MM.1S (cell line): ENCODE results near the gene OTX1.

Source experiments
- DNase-seq: peaks from one replicate; pipeline ENCODE4 v3.0.0-alpha.2; 2015
- H2AFZ ChIP-seq: fragments of 300-600 bp; sonication (generic); 2 replicates; pipeline ENCODE4 v1.6.0; 2016; ENCODE audit warnings: antibody characterized with exemption, low read length
- H3F3A ChIP-seq: fragments of 300-600 bp; sonication (generic); 2 replicates; pipeline ENCODE4 v1.6.1; 2016; ENCODE audit warnings: mild to moderate bottlenecking, antibody characterized with exemption, low read length, moderate library complexity, mixed read lengths; ENCODE audit not compliant: insufficient read depth
- H3K27ac ChIP-seq: fragments of 300-600 bp; sonication (generic); 2 replicates; pipeline ENCODE4 v1.5.1; 2016; ENCODE audit warnings: mild to moderate bottlenecking, low read length
- H3K27me3 ChIP-seq: fragments of 300-600 bp; sonication (generic); replicated peaks from 2 replicates; pipeline ENCODE4 v1.6.0; 2016; ENCODE audit warnings: low read length; ENCODE audit not compliant: insufficient read depth
- H3K36me3 ChIP-seq: fragments of 300-600 bp; sonication (generic); replicated peaks from 2 replicates; pipeline ENCODE4 v1.6.1; 2016; ENCODE audit warnings: mild to moderate bottlenecking, low read length, mixed read lengths; ENCODE audit not compliant: insufficient read depth
- H3K4me1 ChIP-seq: fragments of 300-600 bp; sonication (generic); 2 replicates; pipeline ENCODE4 v1.6.1; 2016; ENCODE audit warnings: low read length, mixed read lengths
- H3K4me2 ChIP-seq: fragments of 300-600 bp; sonication (generic); 2 replicates; pipeline ENCODE4 v1.6.0; 2016; ENCODE audit warnings: low read depth, low read length
- H3K4me3 ChIP-seq: fragments of 300-600 bp; sonication (generic); 2 replicates; pipeline ENCODE4 v1.5.1; 2016; ENCODE audit warnings: low read length, mixed read lengths
- H3K79me2 ChIP-seq: fragments of 300-600 bp; sonication (generic); 2 replicates; pipeline ENCODE4 v1.6.1; 2016; ENCODE audit warnings: mixed run types, low read length, mixed read lengths
- H3K9ac ChIP-seq: fragments of 300-600 bp; sonication (generic); 2 replicates; pipeline ENCODE4 v1.6.1; 2016; ENCODE audit warnings: low read length, mixed read lengths
- H3K9me2 ChIP-seq: fragments of 300-600 bp; sonication (generic); replicated peaks from 2 replicates; pipeline ENCODE4 v1.6.1; 2016; ENCODE audit warnings: mild to moderate bottlenecking, low read length, mixed read lengths; ENCODE audit not compliant: insufficient read depth
- H3K9me3 ChIP-seq: fragments of 300-600 bp; sonication (generic); replicated peaks from 2 replicates; pipeline ENCODE4 v1.6.1; 2016; ENCODE audit warnings: mild to moderate bottlenecking, low read length, mixed read lengths; ENCODE audit not compliant: insufficient read depth
- H4K20me1 ChIP-seq: fragments of 300-600 bp; sonication (generic); 2 replicates; pipeline ENCODE4 v1.6.1; 2016; ENCODE audit warnings: mild to moderate bottlenecking, low read length, moderate library complexity, mixed read lengths; ENCODE audit not compliant: insufficient read depth
- EZH2 ChIP-seq: fragments of 300-600 bp; sonication (generic); optimal IDR thresholded peaks from 2 replicates; pipeline ENCODE3; 2017; ENCODE audit warnings: low read depth, mild to moderate bottlenecking, antibody characterized with exemption, low read length, mixed read lengths
- EZH2phosphoT487 ChIP-seq: fragments of 300-600 bp; sonication (generic); IDR thresholded peaks from 2 replicates; pipeline ENCODE4 v1.6.1; 2018; ENCODE audit warnings: antibody characterized with exemption, low read length
- TF ChIP-seq, protein P1 (sequence below): fragments of 300-600 bp; sonication (generic); IDR thresholded peaks from 2 replicates; pipeline ENCODE4 v1.5.1; 2016; ENCODE audit warnings: antibody characterized with exemption, low read length, mixed read lengths

OTX1 gene

DNA sequence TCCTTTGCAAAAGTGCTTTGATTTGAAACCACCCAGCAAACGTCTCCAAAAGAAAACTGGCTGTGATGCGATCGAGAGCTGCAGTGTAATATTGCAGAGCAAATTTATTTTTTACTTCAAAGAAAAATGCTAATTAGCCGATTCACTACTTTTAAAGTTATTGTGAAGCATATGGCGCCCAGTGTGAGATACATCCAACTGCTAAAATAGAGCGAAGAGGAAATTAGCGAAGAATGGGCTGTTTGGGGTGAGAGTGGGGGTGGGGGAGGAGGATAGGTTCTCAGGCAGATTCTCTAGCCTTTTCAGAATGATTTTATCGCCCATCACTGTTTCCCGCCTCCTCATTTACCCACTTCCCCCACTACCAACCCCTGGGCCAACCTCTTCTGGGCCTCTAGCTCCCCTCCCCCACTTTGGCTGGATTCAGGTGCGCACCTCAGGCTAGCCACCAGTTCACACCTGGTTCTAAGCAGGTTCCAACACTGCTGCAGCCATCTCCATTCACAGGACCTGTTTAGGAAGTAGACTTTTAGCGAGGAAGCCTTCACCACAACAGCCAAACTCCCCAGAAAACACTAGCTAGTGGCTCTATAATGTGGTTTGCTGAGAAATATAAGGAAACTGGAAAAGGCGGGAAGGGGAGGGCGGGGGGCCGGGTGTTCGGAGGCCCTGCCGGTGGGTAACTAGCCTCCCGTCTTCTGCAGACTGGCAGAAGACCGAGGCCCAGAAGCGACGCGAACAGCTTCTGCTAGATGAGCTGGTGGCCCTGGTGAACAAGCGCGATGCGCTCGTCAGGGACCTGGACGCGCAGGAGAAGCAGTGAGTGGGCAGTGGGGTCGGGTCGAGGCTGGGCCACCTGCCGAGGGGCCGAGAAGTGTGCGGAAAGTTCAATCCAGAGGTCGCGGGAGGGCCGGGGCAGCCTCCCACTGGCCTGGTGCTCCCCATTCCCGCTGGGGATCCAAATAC lies 6.0 kb upstream of the OTX1 start:
- Histone ChIP-seq H3K9me2 (no peaks in the 10 kb centered on the region), H3K36me3 (no peaks in the 10 kb centered on the region), H3K4me1 (no peaks in the 10 kb centered on the region), H3K27me3 (no peaks in the 10 kb centered on the region), H3K4me2 (no peak overlapping the region), H3K4me3 (no peak overlapping the region), H3K79me2 (no peaks in the 10 kb centered on the region), H4K20me1 (no peaks in the 10 kb centered on the region), H3K9ac (no peak overlapping the region), H2AFZ (no peak overlapping the region), H3K27ac (no peak overlapping the region), H3K9me3 (no peaks in the 10 kb centered on the region), H3F3A (0 out of 2 replicates have a peak, but pooled peaks cover under 1% of the 10 kb centered on the region)
- TF ChIP-seq, protein P1, sequence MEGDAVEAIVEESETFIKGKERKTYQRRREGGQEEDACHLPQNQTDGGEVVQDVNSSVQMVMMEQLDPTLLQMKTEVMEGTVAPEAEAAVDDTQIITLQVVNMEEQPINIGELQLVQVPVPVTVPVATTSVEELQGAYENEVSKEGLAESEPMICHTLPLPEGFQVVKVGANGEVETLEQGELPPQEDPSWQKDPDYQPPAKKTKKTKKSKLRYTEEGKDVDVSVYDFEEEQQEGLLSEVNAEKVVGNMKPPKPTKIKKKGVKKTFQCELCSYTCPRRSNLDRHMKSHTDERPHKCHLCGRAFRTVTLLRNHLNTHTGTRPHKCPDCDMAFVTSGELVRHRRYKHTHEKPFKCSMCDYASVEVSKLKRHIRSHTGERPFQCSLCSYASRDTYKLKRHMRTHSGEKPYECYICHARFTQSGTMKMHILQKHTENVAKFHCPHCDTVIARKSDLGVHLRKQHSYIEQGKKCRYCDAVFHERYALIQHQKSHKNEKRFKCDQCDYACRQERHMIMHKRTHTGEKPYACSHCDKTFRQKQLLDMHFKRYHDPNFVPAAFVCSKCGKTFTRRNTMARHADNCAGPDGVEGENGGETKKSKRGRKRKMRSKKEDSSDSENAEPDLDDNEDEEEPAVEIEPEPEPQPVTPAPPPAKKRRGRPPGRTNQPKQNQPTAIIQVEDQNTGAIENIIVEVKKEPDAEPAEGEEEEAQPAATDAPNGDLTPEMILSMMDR = no peak
- no peak for TF ChIP-seq EZH2
- no peak for TF ChIP-seq EZH2phosphoT487
- DNase-seq = no peak

GRCh38 chr2:63046552-63046951 lies 4.1 kb upstream of the OTX1 start:
- no peak for DNase-seq
- Histone ChIP-seq H3K79me2 (no peaks in the 10 kb centered on the region), H2AFZ (no peak overlapping the region), H3K36me3 (no peaks in the 10 kb centered on the region), H3K4me3 (no peak overlapping the region), H4K20me1 (no peaks in the 10 kb centered on the region), H3K27me3 (no peaks in the 10 kb centered on the region), H3K27ac (no peak overlapping the region), H3K4me2 (no peak overlapping the region), H3K9me3 (no peaks in the 10 kb centered on the region), H3K4me1 (no peaks in the 10 kb centered on the region), H3K9me2 (no peaks in the 10 kb centered on the region), H3F3A (peaks cover 7% of the 10 kb centered on the region; the same call in 1 of the 2 replicates), H3K9ac (no peak overlapping the region)
- TF ChIP-seq EZH2 (no peak), EZH2phosphoT487 (no peak)
- TF ChIP-seq, protein P1 = no peak

- Histone ChIP-seq H3K4me2 (no peak overlapping the region), H3K9me2 (no peaks in the 10 kb centered on the region), H3K9ac (no peak overlapping the region), H3K9me3 (no peaks in the 10 kb centered on the region), H2AFZ (no peak overlapping the region), H3K79me2 (no peaks in the 10 kb centered on the region), H3K27me3 (no peaks in the 10 kb centered on the region), H3K4me1 (no peaks in the 10 kb centered on the region), H4K20me1 (no peaks in the 10 kb centered on the region), H3K36me3 (no peaks in the 10 kb centered on the region), H3F3A (peaks cover 7% of the 10 kb centered on the region; the same call in 1 of the 2 replicates), H3K4me3 (no peak overlapping the region), H3K27ac (no peak overlapping the region)
- TF ChIP-seq EZH2phosphoT487 (no peak), EZH2 (no peak)
- TF ChIP-seq, protein P1 = no peak
- DNase-seq = no peak
Measured at GRCh38 chr2:63046961-63047320, 3.7 kb upstream of the OTX1 start.
